ENCODE measurements around the gene MRC2. TPM values are rescaled to one million over a fixed set of nuclear protein-coding genes. Genes with fewer than 3 reads are reported as not detected.
A peak's percentile ranks its signal among the peaks of the same experiment; 100 is the strongest.

Gene MRC2
- total RNA-seq, 1 donor from 2014 or later, result 2.3 TPM

DNA sequence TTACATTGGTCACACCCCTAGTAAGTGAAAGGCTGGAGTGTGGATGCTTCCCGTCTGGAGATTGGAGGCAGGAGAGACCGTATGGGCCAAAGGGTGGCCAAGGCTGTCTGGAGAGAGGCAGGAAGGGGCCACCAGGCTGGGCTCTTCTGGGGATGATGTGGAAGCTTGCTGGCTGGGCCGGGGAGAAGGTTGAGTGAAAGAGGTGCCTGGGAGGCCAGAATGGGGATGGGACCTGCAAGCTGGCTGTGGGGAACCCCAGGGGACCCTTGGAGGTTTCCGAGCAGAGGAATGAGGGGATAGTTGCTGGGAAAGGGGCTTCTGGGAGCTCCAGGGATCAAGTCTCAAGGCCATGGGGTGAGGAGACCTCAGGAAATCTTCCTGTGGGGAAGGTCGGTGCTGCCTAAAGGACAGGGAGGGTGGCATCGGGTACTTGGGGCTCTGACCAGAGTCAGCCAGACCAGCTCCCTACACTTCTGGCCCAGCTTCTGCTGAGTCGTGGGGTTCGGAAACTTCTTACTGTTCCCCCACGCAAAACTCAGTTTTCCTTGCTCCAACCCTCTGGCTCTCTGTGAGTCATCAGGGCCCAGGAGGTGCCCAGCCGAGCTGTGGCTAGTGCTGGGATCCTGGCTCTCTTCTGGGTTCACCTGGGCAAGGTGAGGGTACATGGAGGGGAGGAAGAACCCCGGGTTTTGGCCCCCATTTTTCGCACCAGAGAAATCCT lies 3.1 kb downstream of the MRC2 start:
- DNase-seq (ENCODE audit: low spot score) (no peak), ATAC-seq (no peak)

DNA sequence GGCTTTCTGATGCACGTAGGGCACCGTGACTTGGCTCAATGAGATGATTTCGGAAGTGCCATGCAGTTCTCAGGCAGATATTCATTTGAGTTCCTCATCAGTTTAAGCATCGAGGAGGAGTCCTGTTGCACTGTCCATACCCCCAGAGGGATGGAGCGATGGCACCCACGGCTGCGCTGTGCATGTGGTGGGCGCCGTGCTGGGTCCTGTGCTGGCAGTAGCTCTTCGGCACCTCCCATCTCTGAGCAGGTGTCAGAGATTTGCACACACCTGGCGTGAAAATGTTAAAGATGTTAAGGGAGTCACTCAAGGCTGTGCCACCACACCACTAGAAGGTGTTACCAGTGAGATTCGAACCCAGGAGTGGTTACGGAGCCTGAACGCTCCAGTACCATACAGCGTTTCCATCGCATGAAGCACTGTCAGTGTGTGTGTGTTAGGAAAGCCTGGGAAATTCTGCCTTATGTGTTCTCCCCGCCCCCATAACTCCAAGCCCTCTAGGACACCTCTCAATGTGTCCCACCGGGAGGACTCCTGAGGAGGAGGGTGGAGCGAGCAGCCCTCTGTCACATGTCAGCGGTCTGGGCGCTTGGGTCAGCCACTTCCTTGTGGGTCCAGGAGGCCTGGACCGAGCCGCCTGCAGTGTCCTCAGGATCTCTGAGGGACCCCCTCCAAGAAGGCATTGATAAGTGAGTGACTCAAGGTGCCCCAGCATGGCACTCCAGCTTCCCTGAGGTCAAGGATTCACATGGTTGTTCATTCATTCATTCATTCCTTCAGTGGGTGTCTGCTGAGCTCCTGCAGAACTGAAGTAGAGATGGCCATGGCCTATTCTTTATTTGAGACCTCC lies 3.8 kb downstream of the MRC2 start:
- DNase-seq (ENCODE audit: low spot score) (no peak), ATAC-seq (no peak)

DNA sequence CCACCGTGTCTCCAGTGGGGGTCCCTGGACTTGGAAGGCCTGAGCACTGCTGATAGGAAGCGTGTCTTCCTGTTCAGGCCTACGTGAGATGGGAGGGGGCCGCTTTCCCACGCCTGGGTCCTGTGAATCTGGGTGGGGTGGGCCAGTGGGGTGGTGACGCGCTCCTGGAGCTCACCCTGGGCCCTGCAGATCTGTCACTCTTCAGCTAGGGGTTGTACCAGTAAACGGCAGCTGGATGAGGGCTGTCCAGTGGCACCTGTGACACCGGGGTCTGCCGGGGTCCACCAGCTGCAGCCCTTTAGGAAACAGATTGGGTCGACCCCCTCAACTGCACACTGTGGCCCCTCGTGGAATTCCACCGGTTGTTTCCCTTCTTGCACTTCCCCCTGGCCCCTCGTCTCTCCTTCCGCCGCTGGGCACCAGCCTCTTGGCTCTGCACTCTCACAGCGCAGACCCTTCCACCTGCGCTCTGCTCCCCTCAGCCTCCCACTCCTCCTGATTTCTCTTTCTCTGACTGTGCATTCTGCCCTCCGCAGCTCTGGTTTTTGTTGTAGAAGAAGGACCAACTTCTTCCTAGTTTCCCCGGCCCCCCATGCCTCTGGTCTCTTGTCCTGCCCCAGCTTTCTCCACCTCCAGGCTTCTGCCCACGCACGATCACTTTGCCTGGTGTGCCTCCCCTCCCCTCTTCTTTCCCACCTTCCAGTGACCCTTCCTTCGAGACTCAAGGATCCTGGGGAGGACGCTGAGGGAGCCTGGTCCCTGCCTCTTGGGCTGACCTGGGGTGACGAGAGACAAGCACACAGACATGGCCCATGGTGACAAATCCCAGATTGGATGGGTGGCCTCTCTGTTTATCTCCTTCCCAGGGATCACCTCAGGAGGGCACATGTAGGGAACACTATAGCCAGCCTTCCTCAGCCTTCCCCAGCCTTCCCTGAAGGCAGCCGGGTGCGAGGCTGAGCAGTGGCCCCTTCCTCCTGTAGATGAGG lies 4.8 kb downstream of the MRC2 start:
- ATAC-seq (no peak), DNase-seq (ENCODE audit: low spot score) (no peak)

DNA sequence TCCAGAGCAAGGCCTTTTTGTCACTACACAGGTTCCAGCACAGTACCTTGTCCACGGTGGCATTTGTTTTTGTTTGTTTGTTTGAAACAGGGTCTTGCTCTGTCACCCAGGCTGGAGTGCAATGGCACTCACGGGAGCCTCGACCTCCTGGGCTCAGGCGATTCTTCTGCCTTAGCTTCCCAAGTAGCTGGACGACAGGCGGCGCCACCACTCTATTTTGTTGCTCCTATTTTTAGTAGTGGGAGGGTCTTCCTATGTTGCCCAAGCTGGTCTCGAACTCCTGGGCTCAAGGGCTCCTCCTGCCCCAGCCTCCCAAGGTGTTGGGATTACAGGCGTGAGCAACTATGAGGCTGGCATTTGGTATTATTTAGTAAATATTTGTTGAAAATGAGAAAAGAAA lies 10.3 kb downstream of the MRC2 start:
- DNase-seq (ENCODE audit: low spot score) (no peak), ATAC-seq (no peak)

DNA sequence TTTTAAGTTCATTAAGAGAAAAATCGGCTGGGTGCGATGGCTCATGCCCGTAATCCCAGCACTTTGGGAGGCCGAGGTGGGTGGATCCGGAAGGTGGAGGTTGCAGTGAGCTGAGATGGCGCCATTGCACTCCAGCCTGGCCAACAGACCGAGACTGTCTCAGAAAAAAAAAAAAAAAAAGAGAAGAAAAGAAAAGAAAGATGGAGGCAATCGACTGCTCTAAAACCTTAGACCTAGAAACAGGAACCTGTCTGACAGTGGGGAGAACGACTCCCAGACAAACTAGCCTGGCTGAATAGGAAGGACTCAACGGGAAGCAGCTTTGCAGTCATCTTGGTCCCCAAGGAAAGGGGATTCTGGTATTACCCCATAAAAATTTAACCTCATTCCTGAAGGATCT lies 13.7 kb downstream of the MRC2 start:
- ATAC-seq (no peak), DNase-seq (ENCODE audit: low spot score) (no peak)

DNA sequence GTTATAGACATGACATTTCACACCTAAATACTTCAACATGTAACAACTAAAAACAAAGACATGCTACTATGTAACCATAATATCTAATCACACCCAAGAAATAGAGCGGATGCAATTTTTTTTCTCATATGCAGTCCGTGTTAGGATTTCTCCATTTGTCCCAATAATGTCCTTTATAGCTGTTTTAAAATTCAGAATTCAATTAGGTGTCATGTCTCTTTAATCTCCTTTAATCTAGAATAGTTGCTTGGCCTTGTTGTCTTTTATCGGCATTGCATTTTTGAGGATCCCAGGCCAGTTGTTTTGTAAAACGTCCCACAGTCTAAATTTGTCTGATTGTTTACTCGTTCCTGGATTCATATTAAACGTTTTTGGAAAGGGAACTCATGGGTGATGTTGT lies 14.5 kb downstream of the MRC2 start:
- ATAC-seq, result no peak
- no peak for DNase-seq (ENCODE audit: low spot score)

DNA sequence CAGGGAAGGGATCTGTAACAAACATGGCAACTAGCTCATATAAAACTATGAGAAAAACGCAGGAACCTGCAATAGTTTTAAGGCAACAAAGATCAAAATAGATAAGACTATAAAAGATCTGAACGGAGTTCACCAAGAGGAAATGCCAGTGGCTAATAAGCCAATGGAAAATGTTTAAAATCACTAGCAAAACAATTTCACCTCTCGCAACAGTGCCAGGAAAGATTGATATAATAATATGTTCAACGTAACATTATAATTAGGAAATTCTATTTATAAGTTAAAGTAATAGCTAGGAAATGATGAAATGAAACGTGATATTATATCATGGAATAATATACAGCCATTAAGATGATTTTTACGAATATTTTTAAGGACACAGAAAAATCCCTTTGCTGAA lies 16.0 kb downstream of the MRC2 start:
- no peak for ATAC-seq
- DNase-seq (ENCODE audit: low spot score), result no peak

DNA sequence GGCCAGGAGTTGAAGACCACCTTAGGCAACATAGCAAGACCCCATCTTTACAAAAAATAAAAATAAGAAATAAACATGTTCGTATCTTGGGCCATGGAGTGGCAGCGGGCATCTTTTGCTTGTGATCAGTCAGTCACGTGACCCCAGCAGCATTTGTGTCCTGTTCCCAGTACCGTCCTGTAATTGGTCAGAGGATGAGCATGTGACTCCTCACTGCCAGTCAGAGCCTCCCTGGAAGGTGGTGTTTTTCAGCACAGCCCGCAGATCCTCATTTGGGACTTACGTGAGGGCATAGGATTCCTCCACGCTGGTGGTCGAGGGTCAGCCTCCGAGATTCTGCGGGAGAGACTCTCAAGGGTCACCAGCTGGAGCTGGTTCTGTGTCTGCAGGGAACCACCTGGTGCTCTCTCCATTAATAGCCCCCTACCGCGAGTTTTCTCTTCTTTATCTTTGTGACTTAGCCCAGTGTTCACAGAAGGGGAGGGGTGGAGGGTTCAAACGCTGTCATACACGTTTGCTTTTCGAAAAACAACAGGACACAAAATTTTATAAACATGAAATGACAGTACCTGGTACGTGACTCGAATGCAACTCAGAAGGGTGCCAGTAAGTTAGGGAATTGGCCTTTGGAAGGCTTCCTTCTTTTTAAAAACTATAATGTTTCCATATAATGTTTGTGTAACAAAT lies 17.2 kb downstream of the MRC2 start:
- no peak for ATAC-seq
- no peak for DNase-seq (ENCODE audit: low spot score)

DNA sequence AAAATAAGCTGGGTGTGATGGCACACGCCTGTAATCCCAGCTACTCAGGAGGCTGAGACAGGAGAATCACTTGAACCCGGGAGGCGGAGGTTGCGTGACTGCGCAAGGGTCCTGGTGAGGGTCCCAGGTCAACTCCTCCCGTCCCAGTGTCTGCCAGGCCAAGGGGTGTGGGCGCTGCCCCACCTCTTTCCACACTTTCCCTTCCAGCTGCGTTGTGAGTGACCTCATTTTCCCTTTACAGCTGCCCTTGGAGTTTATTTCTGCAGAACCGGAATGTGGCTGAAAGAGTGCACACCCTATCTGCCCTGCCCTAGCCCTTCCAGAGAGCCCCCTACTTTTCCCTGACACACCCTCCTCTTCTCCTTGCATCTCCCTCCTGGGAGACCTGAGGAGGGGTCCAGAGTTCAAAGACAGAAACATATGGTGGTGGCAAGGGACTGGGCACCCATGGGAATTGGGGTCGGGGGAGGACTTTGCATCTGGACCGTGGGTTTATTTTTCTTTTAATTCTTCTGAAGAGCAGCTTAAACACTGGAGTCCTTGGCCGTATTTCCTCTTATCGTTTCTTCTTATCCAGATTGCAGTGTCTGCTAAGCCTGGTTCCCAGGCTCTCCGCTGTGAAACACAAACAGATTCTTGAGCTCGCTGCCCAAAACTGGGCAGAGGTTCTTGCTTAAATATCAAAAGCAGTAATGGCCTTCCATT lies 20.9 kb downstream of the MRC2 start:
- no peak for DNase-seq (ENCODE audit: low spot score)
- ATAC-seq, result no peak

DNA sequence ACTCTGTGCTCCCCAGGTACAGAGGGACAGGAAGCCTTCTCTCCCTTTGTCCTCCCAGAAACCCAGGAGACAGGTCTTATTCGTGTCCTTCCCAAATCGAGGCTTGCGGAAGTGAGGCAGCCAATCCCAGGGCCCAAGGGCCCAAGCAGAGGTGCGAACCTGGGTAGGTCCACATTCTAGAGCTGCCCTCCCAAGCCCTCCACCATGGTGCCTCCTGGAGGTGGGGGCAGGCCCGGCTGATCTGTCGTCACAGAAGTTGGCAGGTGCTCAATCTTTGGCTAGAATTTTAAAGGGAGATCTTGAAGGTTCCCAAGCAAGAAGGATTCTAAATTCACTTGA lies 21.5 kb downstream of the MRC2 start:
- DNase-seq (ENCODE audit: low spot score) (no peak), ATAC-seq (no peak)

DNA sequence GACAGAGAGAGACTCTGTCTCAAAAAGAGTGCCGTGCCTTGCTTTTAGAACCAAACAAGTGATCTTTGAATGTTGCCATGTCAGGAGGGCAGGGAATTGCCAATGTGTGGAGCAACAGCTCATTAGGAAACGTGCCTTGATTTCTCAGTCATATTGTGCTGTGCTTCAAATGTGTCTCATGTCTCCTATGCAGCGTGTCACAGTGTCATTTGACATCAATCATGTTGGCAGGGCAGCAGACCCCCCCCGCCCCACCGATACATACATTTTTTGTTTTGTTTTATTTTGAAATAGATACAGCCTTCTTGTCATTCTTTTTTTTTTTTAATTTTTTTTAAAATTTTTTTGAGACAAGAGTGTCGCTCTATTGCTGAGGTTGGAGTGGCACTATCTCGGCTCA lies 22.1 kb downstream of the MRC2 start:
- ATAC-seq (no peak), DNase-seq (ENCODE audit: low spot score) (no peak)

DNA sequence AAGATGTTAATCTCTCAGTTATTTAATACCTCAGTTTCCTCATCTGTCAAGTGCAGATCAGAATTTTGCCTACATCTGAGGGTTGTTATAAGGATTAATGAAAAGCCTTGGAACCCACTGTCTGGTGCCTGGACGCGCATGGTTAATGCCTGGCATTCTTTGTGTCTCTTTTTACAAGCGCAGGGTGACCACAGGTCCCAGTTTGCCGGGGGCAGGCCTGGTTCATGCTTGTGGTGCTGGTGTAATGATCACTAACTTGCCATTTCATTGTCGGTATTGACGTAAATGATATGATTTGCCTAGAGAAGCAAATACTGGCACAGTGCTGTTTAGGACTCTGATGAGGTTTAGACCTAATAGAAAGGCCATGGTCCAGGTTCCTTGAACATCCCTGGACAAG lies 23.1 kb downstream of the MRC2 start:
- ATAC-seq, result no peak
- no peak for DNase-seq (ENCODE audit: low spot score)

DNA sequence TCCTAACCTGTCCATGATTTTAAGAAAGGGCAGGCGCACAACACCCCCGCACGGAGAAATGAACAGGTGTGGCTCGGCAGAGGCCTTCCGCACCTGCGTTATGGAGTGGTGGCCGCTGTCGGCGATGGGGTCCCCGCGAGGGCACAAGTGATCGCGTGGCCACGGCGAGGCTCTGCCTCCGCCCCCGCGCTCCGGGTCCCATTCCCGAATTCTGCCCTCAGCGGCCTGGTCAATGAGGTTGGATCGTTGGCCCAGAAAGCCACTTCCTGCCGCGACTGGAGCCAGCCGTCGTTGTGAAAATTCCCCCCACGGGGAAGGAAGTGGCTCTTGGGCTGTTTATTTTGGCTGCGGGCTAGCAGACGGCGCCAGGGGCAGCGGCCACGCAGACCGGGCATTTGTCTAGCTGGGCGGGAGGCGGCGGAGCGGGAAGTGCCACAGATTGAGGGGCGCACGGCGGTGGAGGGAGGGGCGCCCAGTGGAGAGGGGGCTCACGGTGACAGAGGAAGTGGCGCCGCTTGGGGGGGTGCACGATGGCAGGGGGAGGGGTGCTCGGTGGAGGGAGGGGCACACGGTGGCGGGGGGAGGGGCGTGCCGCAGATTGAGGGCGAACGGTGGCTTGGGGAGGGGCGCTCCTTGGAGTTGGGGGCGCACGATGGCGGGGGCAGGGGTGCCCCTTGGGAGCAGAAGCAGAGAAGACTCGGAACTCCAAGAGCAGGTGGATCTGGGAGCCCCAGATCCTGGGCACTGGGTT lies 25.0 kb downstream of the MRC2 start:
- ATAC-seq (peak; percentile 82), DNase-seq (ENCODE audit: low spot score) (peak; percentile 90)

DNA sequence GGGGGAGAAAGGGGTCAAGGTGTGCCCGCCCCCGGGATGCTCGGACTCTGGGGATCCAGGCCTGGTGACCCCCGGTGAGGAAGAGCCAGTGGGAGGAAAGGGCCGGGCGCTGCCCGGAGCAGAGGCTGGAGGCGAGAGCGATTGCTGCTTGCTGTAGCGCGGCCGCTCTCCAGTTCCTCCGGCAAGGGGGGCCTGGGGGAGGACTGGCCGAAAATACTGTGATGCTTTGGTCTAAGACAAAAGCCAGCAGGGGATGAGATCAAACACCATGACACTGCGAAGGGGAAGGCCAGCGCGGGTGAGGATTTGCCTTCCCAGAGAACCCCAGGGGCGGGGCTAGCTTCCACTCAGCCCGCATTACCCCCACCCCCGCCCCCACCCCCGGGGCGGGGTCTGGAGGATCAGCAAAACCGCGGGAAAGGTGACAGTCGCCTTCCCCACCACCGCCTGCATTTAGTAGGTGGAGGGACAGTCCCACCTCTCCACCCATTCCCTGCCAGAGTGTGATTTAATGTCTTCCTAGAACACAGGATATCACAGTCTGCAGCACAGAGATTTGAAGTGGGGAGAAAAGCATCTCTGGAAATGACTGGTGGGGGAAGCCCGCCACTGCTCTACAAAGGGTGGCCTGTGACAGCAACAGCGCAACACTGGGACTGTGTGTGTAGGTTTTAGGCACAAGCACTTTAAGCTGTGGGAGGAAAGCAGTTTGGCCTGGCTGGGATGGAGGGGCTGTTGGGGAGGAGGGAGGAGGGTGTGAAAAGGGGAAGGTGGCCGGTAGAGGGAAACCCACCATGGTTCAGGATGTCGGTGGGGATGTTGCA lies 25.7 kb downstream of the MRC2 start:
- DNase-seq (ENCODE audit: low spot score), result peak; percentile 78
- peak; percentile 73 for ATAC-seq

DNA sequence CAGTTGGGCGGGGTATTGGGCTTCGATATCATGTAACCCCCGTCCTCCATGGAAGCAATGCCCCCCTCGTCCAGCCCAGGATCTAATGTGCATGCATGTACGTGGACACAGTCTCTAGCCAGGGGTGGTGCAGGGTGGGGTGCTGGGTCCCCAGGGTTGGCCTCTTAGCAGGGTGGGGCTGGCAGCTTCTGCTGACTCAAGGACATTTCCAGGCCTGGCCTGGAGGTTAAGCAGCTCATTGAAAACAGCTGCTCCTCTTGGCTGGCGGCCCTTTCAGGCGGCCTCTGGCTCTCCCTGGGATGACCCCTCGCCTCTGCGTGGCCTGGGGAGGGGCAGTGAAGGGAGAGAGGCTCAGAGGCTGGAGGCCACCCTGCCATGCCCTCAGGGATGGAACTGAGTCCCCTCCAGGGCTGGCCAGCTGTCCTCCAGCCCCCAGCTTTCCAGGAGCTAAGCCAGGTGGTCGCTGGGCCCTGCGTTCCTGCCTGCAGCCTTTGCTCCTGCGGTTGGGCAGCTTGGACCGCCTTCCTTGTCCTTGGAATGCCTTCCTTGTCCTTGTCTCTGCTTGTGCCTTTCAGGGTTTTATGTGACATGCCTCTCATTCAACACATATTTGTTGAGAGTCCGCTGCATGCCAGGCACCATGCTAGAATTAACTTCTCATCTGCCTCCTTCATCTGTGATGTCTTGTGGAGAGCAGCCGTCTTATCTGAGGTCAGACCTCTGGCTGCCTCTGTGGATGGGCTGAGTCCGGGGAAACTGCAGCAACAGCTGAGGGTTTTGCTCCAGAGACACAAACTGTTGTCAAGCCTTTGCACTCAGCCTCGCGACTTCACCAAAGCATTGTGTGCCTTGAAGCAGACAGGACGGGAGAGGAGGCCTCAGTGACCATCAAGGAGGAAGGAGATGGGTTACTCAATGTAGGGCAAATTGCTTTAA lies 26.6 kb downstream of the MRC2 start:
- DNase-seq (ENCODE audit: low spot score) (peak; percentile 62), ATAC-seq (peak; percentile 26)

DNA sequence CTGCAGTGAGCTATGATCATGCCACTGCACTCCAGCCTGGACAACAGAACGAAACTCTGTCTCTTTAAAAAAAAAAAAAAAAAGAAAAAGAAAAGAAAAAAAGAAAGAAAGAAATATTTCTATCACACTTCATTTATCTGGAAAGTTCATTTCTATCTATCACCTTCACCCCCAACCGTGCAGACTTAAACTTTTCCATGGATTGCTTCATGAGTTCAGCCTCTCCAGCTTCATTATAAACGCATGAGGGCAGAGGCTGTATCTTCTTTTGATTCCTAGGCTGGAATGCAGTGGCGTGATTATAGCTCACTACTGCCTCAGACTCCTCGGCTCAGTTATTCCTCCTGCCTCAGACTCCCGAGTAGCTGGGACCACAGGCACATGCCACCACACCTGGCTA lies 28.2 kb downstream of the MRC2 start:
- ATAC-seq, result no peak
- DNase-seq (ENCODE audit: low spot score), result no peak

DNA sequence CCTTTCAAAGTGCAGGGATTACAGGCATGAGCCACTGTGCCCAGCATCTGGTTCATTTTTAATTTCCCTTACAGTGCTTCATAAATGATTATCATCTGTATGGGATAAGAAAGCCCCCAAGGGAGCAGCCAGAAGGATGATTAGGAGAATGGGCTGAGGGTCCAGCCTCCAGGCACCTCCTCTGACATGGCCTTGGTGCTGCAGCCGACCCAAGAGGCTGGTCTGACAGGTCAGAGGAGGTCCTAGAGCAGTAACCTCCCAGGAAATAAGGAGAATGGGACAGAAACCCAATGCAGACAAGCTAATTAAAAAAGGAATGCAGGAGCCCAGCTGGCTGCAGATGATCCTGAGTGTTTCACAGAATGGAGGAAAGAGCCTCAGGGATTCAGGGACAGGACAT lies 29.0 kb downstream of the MRC2 start:
- no peak for DNase-seq (ENCODE audit: low spot score)
- no peak for ATAC-seq
